Karpas-422 (cell line): ENCODE data around the gene ADK. TPM values are rescaled to one million over a fixed set of nuclear protein-coding genes. Genes with fewer than 3 reads are reported as not detected.
"Not testable (repeated sequence)": the region's sequence is repeated elsewhere in the genome, so short reads cannot be mapped to it uniquely, and the experiment has no call there.

Experiments used
- DNase-seq: peaks from one replicate; pipeline ENCODE4 v3.0.0-alpha.2; 2015
- H2AFZ ChIP-seq: fragments of 200-600 bp; sonication (generic); 2 replicates; pipeline ENCODE4 v1.6.1; 2014; ENCODE audit warnings: antibody characterized with exemption, low read length, mixed read lengths
- H3K27ac ChIP-seq: fragments of 200-600 bp; sonication (generic); 2 replicates; pipeline ENCODE4 v1.5.1; 2014; ENCODE audit warnings: mild to moderate bottlenecking, low read length, moderate library complexity
- H3K27me3 ChIP-seq: fragments of 200-600 bp; sonication (generic); 2 replicates; pipeline ENCODE4 v1.6.1; 2014; ENCODE audit warnings: low read length, mixed read lengths
- H3K36me3 ChIP-seq: fragments of 200-600 bp; sonication (generic); 2 replicates; pipeline ENCODE4 v1.6.1; 2014; ENCODE audit warnings: low read length, mixed read lengths; ENCODE audit not compliant: insufficient read depth
- H3K4me1 ChIP-seq: fragments of 200-600 bp; sonication (generic); 2 replicates; pipeline ENCODE4 v1.6.1; 2014; ENCODE audit warnings: mild to moderate bottlenecking, low read length, mixed read lengths
- H3K4me2 ChIP-seq: fragments of 200-600 bp; sonication (generic); 2 replicates; pipeline ENCODE4 v1.6.1; 2014; ENCODE audit warnings: low read length, low read depth, mild to moderate bottlenecking; ENCODE audit not compliant: poor library complexity, severe bottlenecking
- H3K4me3 ChIP-seq: fragments of 200-600 bp; sonication (generic); 2 replicates; pipeline ENCODE4 v1.5.1; 2014; ENCODE audit warnings: mild to moderate bottlenecking, antibody characterized with exemption, low read length, mixed read lengths
- H3K79me2 ChIP-seq: fragments of 200-600 bp; sonication (generic); 2 replicates; pipeline ENCODE4 v1.6.1; 2014; ENCODE audit warnings: mild to moderate bottlenecking, low read length, mixed read lengths
- H3K9ac ChIP-seq: fragments of 200-600 bp; sonication (generic); 2 replicates; pipeline ENCODE4 v1.6.0; 2014; ENCODE audit warnings: low read length
- H3K9me2 ChIP-seq: fragments of 200-600 bp; sonication (generic), shearing (Covaris generic); replicated peaks from 2 replicates; pipeline ENCODE4 v1.6.0; 2014; ENCODE audit warnings: mild to moderate bottlenecking, low read length, moderate library complexity; ENCODE audit not compliant: insufficient read depth
- H3K9me3 ChIP-seq: fragments of 300-700, 200-600 bp; sonication (generic); 2 replicates; pipeline ENCODE4 v1.6.1; 2014; ENCODE audit warnings: low read length, mixed read lengths
- H4K20me1 ChIP-seq: fragments of 200-600 bp; sonication (generic); 2 replicates; pipeline ENCODE4 v1.6.1; 2014; ENCODE audit warnings: mild to moderate bottlenecking, antibody characterized with exemption, low read length, low read depth; ENCODE audit not compliant: insufficient read depth
- total RNA-seq: library from RNA; depleted of rRNA; stranded (reverse); fragments of >200 nt; shearing (Covaris generic); gene quantifications from 2 replicates; pipeline ENCODE4 v1.2.3, GENCODE V29; 2014; ENCODE audit warnings: low replicate concordance

ADK gene
- total RNA-seq, 1 experiment from 2014 or later: 41.4 TPM

- H3K27me3 ChIP-seq: no peaks in the 10 kb centered on the region
- peaks cover 53% of the 10 kb centered on the region for H3K79me2 ChIP-seq
- no peaks in the 10 kb centered on the region for H3K9me2 ChIP-seq
- H3K9me3 ChIP-seq: no peaks in the 10 kb centered on the region
- DNase-seq: peak; percentile 72
- no peaks in the 10 kb centered on the region for H3K36me3 ChIP-seq
- H2AFZ ChIP-seq: peak overlapping the region; percentile 62; the same call in 1 of the 2 replicates
- H3K27ac ChIP-seq: peak overlapping the region; percentile 71
- peaks cover 38% of the 10 kb centered on the region for H3K4me1 ChIP-seq
- peak overlapping the region; percentile 95 for H3K9ac ChIP-seq
- H3K4me2 ChIP-seq: peak overlapping the region; percentile 79
- no peaks in the 10 kb centered on the region for H4K20me1 ChIP-seq
- peak overlapping the region; percentile 96 for H3K4me3 ChIP-seq
Observed at GRCh38 chr10:74177140-74177677, 26.2 kb downstream of the ADK start.

DNA sequence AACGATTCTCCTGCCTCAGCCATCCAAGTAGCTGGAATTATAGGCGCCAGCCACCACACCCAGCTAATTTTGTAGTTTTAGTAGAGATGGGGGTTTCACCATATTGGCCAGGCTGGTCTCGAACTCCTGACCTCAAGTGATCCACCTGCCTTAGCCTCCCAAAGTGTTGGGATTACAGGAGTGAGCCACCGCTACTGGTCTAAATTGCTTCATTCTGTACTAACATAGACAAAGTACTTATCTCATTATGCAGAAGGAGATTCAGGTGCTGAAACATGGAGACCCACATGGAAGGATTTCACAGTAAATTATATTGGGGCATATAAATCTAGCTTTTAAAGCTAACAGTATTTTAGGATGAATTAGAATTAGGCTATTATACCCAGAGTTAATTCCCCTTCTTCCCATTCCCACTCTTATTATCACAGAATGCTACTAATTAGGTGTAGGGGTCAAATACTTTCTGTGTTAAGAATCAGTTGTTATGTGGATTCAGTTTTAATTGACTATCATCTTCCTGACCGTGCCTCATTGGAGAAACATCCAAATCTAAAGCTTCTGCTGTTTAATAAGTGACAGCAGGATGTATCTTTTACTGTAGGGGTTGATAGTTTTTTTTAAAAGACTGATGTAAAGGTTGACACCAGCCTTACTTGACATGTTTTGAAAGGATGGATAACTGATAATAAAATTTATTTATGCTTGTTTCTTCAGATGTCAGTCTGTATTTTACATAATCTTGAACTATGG, 27.2 kb downstream of the ADK start:
- DNase-seq: no peak
- H3K27me3 ChIP-seq: no peaks in the 10 kb centered on the region
- no peaks in the 10 kb centered on the region for H3K9me3 ChIP-seq
- peaks cover 63% of the 10 kb centered on the region for H3K79me2 ChIP-seq
- H3K9ac ChIP-seq: peak overlapping the region; percentile 5; the same call in 1 of the 2 replicates
- peak overlapping the region; percentile 56 for H3K4me3 ChIP-seq
- peak overlapping the region; percentile 79 for H3K4me2 ChIP-seq
- H4K20me1 ChIP-seq: no peaks in the 10 kb centered on the region
- no peak overlapping the region for H2AFZ ChIP-seq
- H3K4me1 ChIP-seq: peaks cover 38% of the 10 kb centered on the region
- no peak overlapping the region for H3K27ac ChIP-seq
- no peaks in the 10 kb centered on the region for H3K9me2 ChIP-seq
- no peaks in the 10 kb centered on the region for H3K36me3 ChIP-seq

DNA sequence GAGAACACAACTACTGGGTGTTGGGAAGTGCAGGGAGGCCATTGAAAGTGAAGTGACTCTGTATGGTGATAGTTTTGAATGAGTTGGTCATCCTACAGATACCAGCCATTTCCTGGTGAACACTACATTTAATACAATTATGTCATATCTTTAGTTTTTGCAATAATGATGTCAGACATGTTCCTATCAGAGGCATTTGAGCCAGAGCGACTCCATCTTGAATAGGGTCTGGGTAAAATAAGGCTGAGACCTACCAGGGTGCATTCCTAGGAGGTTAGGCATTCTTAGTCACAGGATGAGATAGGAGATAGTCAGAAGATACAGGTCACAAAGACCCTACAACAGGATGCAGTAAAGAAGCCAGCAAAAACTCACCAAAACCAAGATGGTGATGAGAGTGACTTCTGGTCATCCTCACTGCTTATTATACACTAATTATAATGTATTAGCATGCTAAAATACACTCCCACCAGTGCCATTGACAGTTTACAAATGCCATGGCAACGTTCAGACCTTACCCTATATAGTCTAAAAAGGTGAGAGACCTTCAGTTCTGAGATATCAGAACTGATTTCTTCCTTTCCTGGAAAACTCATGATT, 28.2 kb downstream of the ADK start:
- H3K4me1 ChIP-seq: peaks cover 38% of the 10 kb centered on the region
- H3K27ac ChIP-seq: no peak overlapping the region
- no peak overlapping the region for H3K9ac ChIP-seq
- 0 out of 2 replicates have a peak overlapping the region, but pooled peaks have one; percentile 56 for H3K4me3 ChIP-seq
- H4K20me1 ChIP-seq: no peaks in the 10 kb centered on the region
- H3K9me3 ChIP-seq: no peaks in the 10 kb centered on the region
- no peaks in the 10 kb centered on the region for H3K36me3 ChIP-seq
- H3K79me2 ChIP-seq: peaks cover 72% of the 10 kb centered on the region
- DNase-seq: no peak
- H3K9me2 ChIP-seq: no peaks in the 10 kb centered on the region
- H3K27me3 ChIP-seq: no peaks in the 10 kb centered on the region
- no peak overlapping the region for H2AFZ ChIP-seq
- peak overlapping the region; percentile 79 for H3K4me2 ChIP-seq

DNA sequence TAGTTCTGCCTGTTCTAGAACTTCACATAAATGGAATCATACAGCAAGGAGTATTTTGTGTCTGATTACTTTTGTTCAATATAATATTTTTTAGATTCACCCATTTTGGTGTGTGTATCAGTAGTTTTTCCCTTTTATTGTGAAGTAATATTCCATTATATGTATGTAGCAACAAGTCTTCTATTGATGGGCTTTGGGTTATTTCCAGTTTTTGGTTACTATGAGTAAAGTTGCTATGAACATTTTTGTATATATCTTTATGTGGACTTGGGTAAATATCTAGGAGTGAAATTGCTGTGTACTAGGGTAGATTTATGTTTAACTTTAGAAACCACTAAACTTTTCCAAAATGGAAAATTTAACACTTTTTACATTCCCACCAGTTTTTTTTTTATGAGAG, 35.7 kb downstream of the ADK start:
- Histone ChIP-seq H3K4me1 (peaks cover 39% of the 10 kb centered on the region), H3K9ac (no peak overlapping the region), H2AFZ (no peak overlapping the region), H3K4me3 (no peak overlapping the region), H4K20me1 (no peaks in the 10 kb centered on the region), H3K9me3 (no peaks in the 10 kb centered on the region), H3K27ac (no peak overlapping the region; the same call in 1 of the 2 replicates), H3K36me3 (no peaks in the 10 kb centered on the region), H3K79me2 (peaks cover 96% of the 10 kb centered on the region), H3K4me2 (peak overlapping the region; percentile 3), H3K27me3 (no peaks in the 10 kb centered on the region), H3K9me2 (no peaks in the 10 kb centered on the region)
- no peak for DNase-seq

- no peak overlapping the region for H3K4me3 ChIP-seq
- H3K9me2 ChIP-seq: no peaks in the 10 kb centered on the region
- H3K36me3 ChIP-seq: no peaks in the 10 kb centered on the region
- H3K27ac ChIP-seq: peak overlapping the region; percentile 18; the same call in 1 of the 2 replicates
- peaks cover 40% of the 10 kb centered on the region for H3K4me1 ChIP-seq
- DNase-seq: no peak
- no peaks in the 10 kb centered on the region for H3K27me3 ChIP-seq
- peak overlapping the region; percentile 3 for H3K4me2 ChIP-seq
- no peaks in the 10 kb centered on the region for H3K9me3 ChIP-seq
- peaks cover 96% of the 10 kb centered on the region for H3K79me2 ChIP-seq
- H3K9ac ChIP-seq: no peak overlapping the region
- H4K20me1 ChIP-seq: no peaks in the 10 kb centered on the region
- no peak overlapping the region for H2AFZ ChIP-seq
Observed at GRCh38 chr10:74187237-74187636, 36.2 kb downstream of the ADK start.

DNA sequence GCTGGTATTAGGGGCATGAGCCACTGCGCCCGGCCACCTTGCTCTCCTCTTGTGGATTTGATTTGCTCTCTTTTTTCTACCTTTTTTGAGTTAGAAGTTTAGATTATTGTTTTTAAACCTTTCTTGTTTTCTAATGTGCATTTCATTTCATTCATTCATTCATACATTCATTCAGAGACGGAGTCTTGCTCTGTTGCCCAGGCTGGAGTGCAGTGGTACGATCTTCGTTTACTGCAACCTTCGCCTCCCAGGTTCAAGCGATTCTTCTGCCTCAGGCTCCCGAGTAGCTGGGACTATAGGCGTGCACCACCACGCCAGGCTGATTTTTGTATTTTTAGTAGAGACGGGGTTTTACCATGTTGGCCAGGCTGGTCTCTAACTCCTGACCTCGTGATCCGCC, 37.6 kb downstream of the ADK start:
- peaks cover 51% of the 10 kb centered on the region for H3K4me1 ChIP-seq
- H3K36me3 ChIP-seq, H3K9ac ChIP-seq, H4K20me1 ChIP-seq, H3K27ac ChIP-seq, H2AFZ ChIP-seq, DNase-seq, H3K4me3 ChIP-seq, H3K27me3 ChIP-seq, H3K9me3 ChIP-seq, H3K9me2 ChIP-seq: not testable (repeated sequence)
- peak overlapping the region; percentile 61 for H3K4me2 ChIP-seq
- peaks cover 96% of the 10 kb centered on the region for H3K79me2 ChIP-seq

DNA sequence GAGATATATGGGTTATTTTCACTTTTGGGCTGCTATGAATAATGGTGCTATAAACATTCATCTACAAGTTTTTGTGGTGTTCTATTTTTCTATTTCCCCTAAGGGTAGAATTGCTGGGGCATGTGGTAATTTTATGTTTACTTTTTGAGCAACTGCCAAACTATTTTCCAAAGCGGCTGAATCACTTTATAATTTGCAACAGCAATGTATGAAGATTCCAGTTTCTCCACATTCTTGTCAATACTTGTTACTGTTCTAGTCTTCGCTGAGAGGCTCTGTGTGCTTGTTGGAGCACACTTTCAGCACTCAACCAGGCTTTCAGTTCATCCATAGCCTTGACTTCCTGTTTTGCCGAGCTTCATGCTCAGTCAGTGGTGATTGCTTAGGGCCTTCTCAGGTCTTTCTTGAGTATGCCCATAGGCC, 39.0 kb downstream of the ADK start:
- Histone ChIP-seq H3K4me3 (peak overlapping the region; percentile 31), H3K9ac (peak overlapping the region; percentile 50), H3K27me3 (no peaks in the 10 kb centered on the region), H3K9me2 (no peaks in the 10 kb centered on the region), H4K20me1 (no peaks in the 10 kb centered on the region), H3K27ac (peak overlapping the region; percentile 74), H3K9me3 (no peaks in the 10 kb centered on the region), H3K4me1 (peaks cover 53% of the 10 kb centered on the region), H3K4me2 (peak overlapping the region; percentile 61), H2AFZ (no peak overlapping the region), H3K79me2 (peaks cover 97% of the 10 kb centered on the region), H3K36me3 (no peaks in the 10 kb centered on the region)
- DNase-seq: peak; percentile 85

DNA sequence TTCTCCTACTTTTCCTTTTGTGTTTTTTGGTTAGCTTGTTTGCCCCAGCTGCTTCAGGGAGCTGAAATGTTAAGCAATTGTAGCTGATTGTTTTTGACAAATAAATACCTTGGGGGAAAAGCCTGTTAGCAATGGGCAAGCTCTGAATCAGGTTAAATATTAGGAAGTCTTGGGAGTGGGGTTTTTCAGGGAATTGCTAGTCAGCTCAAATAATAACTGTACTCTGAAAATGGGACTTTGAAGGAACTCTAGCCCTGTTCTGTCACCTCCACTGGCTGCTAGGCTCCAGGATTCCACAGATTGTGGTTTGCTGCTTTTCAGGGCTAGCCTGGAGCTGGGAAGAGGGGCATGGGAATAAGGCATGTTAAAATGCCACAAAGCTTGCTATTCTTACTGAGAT, 39.5 kb downstream of the ADK start:
- no peak overlapping the region for H2AFZ ChIP-seq
- H3K4me1 ChIP-seq: peaks cover 53% of the 10 kb centered on the region
- no peak for DNase-seq
- H3K79me2 ChIP-seq: peaks cover 98% of the 10 kb centered on the region
- no peaks in the 10 kb centered on the region for H3K27me3 ChIP-seq
- peak overlapping the region; percentile 74 for H3K27ac ChIP-seq
- H3K9me3 ChIP-seq: no peaks in the 10 kb centered on the region
- H3K4me3 ChIP-seq: peak overlapping the region; percentile 31; the same call in 1 of the 2 replicates
- H3K4me2 ChIP-seq: peak overlapping the region; percentile 61
- no peaks in the 10 kb centered on the region for H3K36me3 ChIP-seq
- H4K20me1 ChIP-seq: no peaks in the 10 kb centered on the region
- peak overlapping the region; percentile 50 for H3K9ac ChIP-seq
- H3K9me2 ChIP-seq: no peaks in the 10 kb centered on the region
